Osteoblast (primary cell): Measurements from ENCODE around the gene SEC24B. TPM values are rescaled to one million over a fixed set of nuclear protein-coding genes. Genes with fewer than 3 reads are reported as not detected.

ENCODE experiments used
- DNase-seq: peaks from one replicate; pipeline ENCODE4 v3.0.0; 2011; ENCODE audit warnings: low spot score, mixed read lengths; ENCODE audit not compliant: insufficient read length; ENCODE audit errors: missing footprints
- H2AFZ ChIP-seq: 2 replicates; pipeline ENCODE4 v1.6.0; 2011; ENCODE audit warnings: mild to moderate bottlenecking, low read length
- H3K27ac ChIP-seq: 2 replicates; pipeline ENCODE4 v1.5.1; 2011; ENCODE audit warnings: mild to moderate bottlenecking, low read depth, low read length, moderate library complexity
- H3K27me3 ChIP-seq: 2 replicates; pipeline ENCODE4 v1.6.0; 2012; ENCODE audit warnings: mild to moderate bottlenecking, control low read depth, inconsistent platforms, low read length, moderate library complexity; ENCODE audit not compliant: insufficient read depth
- H3K36me3 ChIP-seq: 2 replicates; pipeline ENCODE4 v1.5.1; 2011; ENCODE audit warnings: mild to moderate bottlenecking, low read length, control low read depth, moderate library complexity; ENCODE audit not compliant: insufficient read depth
- H3K4me1 ChIP-seq: 2 replicates; pipeline ENCODE4 v1.5.1; 2011; ENCODE audit warnings: mild to moderate bottlenecking, low read length, control low read depth, moderate library complexity; ENCODE audit not compliant: insufficient read depth
- H3K4me2 ChIP-seq: 2 replicates; pipeline ENCODE4 v1.6.0; 2011; ENCODE audit warnings: mild to moderate bottlenecking, low read length; ENCODE audit not compliant: insufficient read depth
- H3K4me3 ChIP-seq: fragments of 200-600 bp; sonication (generic); 3 replicates; pipeline ENCODE4 v1.5.1; 2012; ENCODE audit warnings: mild to moderate bottlenecking, low read length, inconsistent platforms; ENCODE audit not compliant: insufficient read depth
- H3K79me2 ChIP-seq: 2 replicates; pipeline ENCODE4 v1.6.0; 2012; ENCODE audit warnings: mild to moderate bottlenecking, low read length, control low read depth, inconsistent platforms; ENCODE audit not compliant: insufficient read depth
- H3K9me3 ChIP-seq: 2 replicates; pipeline ENCODE4 v1.5.1; 2011; ENCODE audit warnings: low read depth, low read length, control low read depth
- H4K20me1 ChIP-seq: 2 replicates; pipeline ENCODE4 v1.6.0; 2012; ENCODE audit warnings: mild to moderate bottlenecking, low read length, control low read depth; ENCODE audit not compliant: insufficient read depth
- total RNA-seq: library from RNA; depleted of rRNA; stranded (reverse); fragments of >200 nt; gene quantifications from 2 replicates; pipeline ENCODE4 v1.2.3, GENCODE V29; 2012
- TF ChIP-seq, protein P1 (sequence below): IDR thresholded peaks from 2 replicates; pipeline ENCODE4 v1.5.1; 2011; ENCODE audit warnings: mild to moderate bottlenecking, low read depth, low read length, moderate library complexity; ENCODE audit errors: extremely low read depth

The SEC24B gene
- total RNA-seq, 1 donor: 18.1 TPM

DNA sequence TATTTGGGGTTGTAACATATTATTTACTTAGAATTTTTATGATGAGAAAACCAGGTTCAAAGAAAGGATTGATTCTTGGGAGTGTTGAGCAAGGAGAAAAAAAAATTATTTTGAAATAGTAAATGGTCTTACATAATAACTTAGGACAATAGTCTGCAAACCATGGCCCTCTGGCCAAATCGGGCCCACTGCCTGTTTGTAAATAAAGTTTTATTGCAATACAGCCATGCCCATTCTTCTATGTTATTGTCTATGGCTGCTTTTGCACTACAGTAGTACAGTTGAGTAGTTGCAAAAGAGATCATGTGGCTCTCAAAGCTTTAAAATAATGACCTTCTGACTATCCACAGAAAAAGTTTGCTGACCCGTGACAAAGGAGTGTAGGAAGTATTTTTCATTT lies 63.3 kb downstream of the SEC24B start:
- no peaks in the 10 kb centered on the region for H3K4me1 ChIP-seq
- no peak overlapping the region for H3K27ac ChIP-seq
- peaks cover 28% of the 10 kb centered on the region for H3K79me2 ChIP-seq
- TF ChIP-seq, protein P1, sequence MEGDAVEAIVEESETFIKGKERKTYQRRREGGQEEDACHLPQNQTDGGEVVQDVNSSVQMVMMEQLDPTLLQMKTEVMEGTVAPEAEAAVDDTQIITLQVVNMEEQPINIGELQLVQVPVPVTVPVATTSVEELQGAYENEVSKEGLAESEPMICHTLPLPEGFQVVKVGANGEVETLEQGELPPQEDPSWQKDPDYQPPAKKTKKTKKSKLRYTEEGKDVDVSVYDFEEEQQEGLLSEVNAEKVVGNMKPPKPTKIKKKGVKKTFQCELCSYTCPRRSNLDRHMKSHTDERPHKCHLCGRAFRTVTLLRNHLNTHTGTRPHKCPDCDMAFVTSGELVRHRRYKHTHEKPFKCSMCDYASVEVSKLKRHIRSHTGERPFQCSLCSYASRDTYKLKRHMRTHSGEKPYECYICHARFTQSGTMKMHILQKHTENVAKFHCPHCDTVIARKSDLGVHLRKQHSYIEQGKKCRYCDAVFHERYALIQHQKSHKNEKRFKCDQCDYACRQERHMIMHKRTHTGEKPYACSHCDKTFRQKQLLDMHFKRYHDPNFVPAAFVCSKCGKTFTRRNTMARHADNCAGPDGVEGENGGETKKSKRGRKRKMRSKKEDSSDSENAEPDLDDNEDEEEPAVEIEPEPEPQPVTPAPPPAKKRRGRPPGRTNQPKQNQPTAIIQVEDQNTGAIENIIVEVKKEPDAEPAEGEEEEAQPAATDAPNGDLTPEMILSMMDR: no peak
- H3K27me3 ChIP-seq: no peaks in the 10 kb centered on the region
- peaks cover 36% of the 10 kb centered on the region for H3K36me3 ChIP-seq
- H3K9me3 ChIP-seq: no peaks in the 10 kb centered on the region
- no peak overlapping the region for H3K4me3 ChIP-seq
- no peaks in the 10 kb centered on the region for H4K20me1 ChIP-seq
- DNase-seq: no peak
- no peak overlapping the region for H2AFZ ChIP-seq
- H3K4me2 ChIP-seq: no peak overlapping the region

DNA sequence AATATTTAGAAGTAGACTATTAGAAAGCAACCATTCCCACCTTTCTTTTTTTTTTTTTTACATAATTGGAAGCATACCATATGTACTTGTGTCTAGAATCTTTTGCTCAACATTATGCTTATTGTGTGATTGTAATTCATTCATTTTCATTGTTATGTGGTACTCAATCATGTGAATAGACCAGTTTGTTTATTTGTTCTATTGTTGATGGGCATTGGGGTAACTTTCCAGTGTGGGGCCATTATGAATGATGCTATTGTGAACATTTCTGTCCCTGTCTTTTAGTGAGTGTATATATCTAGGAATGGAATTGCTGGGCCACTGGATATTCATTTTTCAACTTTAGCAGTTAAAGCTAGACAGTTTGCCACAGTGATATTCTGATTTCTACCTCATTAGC lies 63.9 kb downstream of the SEC24B start:
- Histone ChIP-seq H3K4me1 (no peaks in the 10 kb centered on the region), H3K79me2 (peaks cover 31% of the 10 kb centered on the region), H2AFZ (no peak overlapping the region), H3K27ac (no peak overlapping the region), H3K9me3 (no peaks in the 10 kb centered on the region), H3K4me3 (no peak overlapping the region), H4K20me1 (no peaks in the 10 kb centered on the region), H3K36me3 (peaks cover 36% of the 10 kb centered on the region), H3K27me3 (no peaks in the 10 kb centered on the region), H3K4me2 (no peak overlapping the region)
- TF ChIP-seq, protein P1: no peak
- DNase-seq: no peak

DNA sequence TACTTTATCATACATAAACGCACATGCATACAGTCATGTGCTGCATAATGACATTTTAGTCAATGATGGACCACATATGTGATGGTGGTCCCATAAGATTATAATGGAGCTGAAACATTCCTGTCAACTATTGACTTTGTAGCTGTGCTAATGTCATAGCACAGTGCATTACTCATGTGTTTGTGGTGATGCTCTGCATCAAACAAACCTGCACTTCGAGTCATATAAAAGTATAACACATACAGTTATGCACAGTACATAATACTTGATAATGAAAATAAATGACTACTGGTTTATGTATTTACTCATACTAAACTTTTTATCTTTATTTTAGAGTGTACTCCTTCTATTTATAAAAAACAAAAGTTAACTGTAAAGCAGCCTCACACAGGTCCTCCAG lies 65.9 kb downstream of the SEC24B start:
- Histone ChIP-seq H3K27me3 (no peaks in the 10 kb centered on the region), H2AFZ (no peak overlapping the region), H3K4me2 (no peak overlapping the region), H4K20me1 (no peaks in the 10 kb centered on the region), H3K9me3 (no peaks in the 10 kb centered on the region), H3K4me3 (no peak overlapping the region), H3K27ac (no peak overlapping the region), H3K36me3 (peaks cover 35% of the 10 kb centered on the region), H3K4me1 (no peaks in the 10 kb centered on the region), H3K79me2 (peaks cover 24% of the 10 kb centered on the region)
- no peak for DNase-seq
- TF ChIP-seq, protein P1: no peak

DNA sequence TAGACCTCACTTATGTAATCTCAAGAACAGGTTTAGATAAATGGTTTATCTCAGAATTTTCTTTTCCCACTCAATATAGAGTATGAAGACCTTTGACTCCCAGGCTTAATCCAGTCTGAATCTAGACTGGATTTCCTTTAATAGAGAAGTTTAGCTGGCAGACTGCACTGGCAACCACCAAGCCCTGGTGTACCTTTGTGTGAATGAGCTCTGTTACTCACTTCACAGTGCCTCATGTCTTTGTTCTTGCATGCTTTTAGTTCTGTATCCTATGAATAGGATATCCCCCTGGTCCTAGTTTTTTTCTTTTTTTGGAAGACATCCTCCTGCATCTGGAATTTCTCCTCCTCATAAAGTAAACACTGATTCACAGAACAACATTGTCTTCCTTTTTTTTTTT lies 73.3 kb downstream of the SEC24B start:
- no peak overlapping the region for H2AFZ ChIP-seq
- TF ChIP-seq, protein P1: no peak
- peaks cover 40% of the 10 kb centered on the region for H3K36me3 ChIP-seq
- no peak overlapping the region for H3K4me2 ChIP-seq
- H3K27me3 ChIP-seq: no peaks in the 10 kb centered on the region
- H3K27ac ChIP-seq: no peak overlapping the region
- no peaks in the 10 kb centered on the region for H3K4me1 ChIP-seq
- no peaks in the 10 kb centered on the region for H4K20me1 ChIP-seq
- peaks cover 6% of the 10 kb centered on the region for H3K79me2 ChIP-seq
- H3K4me3 ChIP-seq: no peak overlapping the region
- H3K9me3 ChIP-seq: no peaks in the 10 kb centered on the region
- DNase-seq: no peak
